ENCODE data around the gene DCTN1. TPM values are rescaled to one million over a fixed set of nuclear protein-coding genes. Genes with fewer than 3 reads are reported as not detected.

DCTN1 gene
- polyA plus RNA-seq, 1 of the 3 experiments (the other 2 are of a cell fraction) = 91.1 TPM

DNA sequence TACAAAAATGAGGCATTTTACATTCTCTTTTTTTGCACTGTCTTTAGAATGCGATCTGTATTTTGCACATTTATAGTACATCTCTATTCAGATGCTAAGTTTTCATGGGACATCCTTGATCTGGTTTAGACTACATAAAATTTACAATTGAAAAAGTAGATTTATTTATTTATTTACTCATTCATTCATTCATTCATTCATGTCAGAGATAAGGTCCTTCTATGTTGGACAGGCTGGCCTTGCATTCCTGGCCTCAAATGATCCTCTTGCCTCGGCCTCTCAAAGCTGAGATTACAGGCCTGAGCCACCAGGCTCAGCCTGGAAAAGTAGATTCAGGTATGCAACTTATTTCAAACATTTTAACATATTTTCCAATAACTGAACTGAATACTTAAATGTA lies 16.0 kb upstream of the DCTN1 start:
- no peak overlapping the region for H3K27ac ChIP-seq (ENCODE audit: low read depth in 2 of 2, low read length in 1 of 2)
- no peaks in the 10 kb centered on the region for H4K20me1 ChIP-seq (ENCODE audit: insufficient read depth)
- H3K4me1 ChIP-seq (ENCODE audit: control insufficient read depth in 1 of 2, insufficient read depth in 2 of 2, low read depth in 1 of 2, low read length in 1 of 2) = peaks cover 0 to 2% of the 10 kb centered on the region in 2 experiments; a peak in 1 of 4 replicates
- no peaks in the 10 kb centered on the region for H3K9me3 ChIP-seq
- H3K36me3 ChIP-seq (replicated peaks in 1 of 2; ENCODE audit: control insufficient read depth in 1 of 2, insufficient read depth in 2 of 2, low read length in 1 of 2) = no peaks in the 10 kb centered on the region
- no peak overlapping the region for H3K4me2 ChIP-seq
- no peak overlapping the region for H2AFZ ChIP-seq (ENCODE audit: low read depth)
- peaks cover 4% of the 10 kb centered on the region for H3K79me2 ChIP-seq (ENCODE audit: insufficient read depth)
- ChIA-PET CTCF (interaction anchor here (1.0 kb wide), 1 partner anchor 61 kb away, joined by 4 read pairs; no protein-coding TSS in a partner anchor), POLR2A (no interaction called here)
- H3K27me3 ChIP-seq (ENCODE audit: insufficient read depth) = no peaks in the 10 kb centered on the region
- TF ChIP-seq SIN3A (IDR thresholded peaks at IDR 0.05; ENCODE audit: borderline replicate concordance, low read depth, low read length) (no peak), EP300 (IDR thresholded peaks at IDR 0.05; ENCODE audit: borderline replicate concordance in 1 of 2, low read depth in 1 of 2, low read length in 1 of 2) (no peak), MEF2A (IDR thresholded peaks at IDR 0.05; ENCODE audit: borderline replicate concordance, low read depth) (no peak), NRF1 (IDR thresholded peaks at IDR 0.05; ENCODE audit: low read depth, low read length) (no peak), FOSL2 (IDR thresholded peaks at IDR 0.05; ENCODE audit: borderline replicate concordance, low read depth) (no peak), FOXM1 (IDR thresholded peaks at IDR 0.05; ENCODE audit: low read depth) (no peak), POLR2AphosphoS5 (IDR thresholded peaks at IDR 0.05; ENCODE audit: low read depth, low read length) (no peak), FOXJ3 (CRISPR knock-in tag; IDR thresholded peaks at IDR 0.05) (no peak), EZH2phosphoT487 (IDR thresholded peaks at IDR 0.05; ENCODE audit: borderline replicate concordance, low read depth) (no peak), TCF12 (IDR thresholded peaks at IDR 0.05) (no peak), GATA2 (CRISPR knock-in tag; IDR thresholded peaks at IDR 0.05) (no peak), RCOR1 (IDR thresholded peaks at IDR 0.05; ENCODE audit: low read length) (no peak), JUND (IDR thresholded peaks at IDR 0.05) (no peak), CHD2 (IDR thresholded peaks at IDR 0.05; ENCODE audit: low read length, partially characterized antibody) (no peak), ELF1 (IDR thresholded peaks at IDR 0.05) (no peak)
- TF ChIP-seq, protein P1, sequence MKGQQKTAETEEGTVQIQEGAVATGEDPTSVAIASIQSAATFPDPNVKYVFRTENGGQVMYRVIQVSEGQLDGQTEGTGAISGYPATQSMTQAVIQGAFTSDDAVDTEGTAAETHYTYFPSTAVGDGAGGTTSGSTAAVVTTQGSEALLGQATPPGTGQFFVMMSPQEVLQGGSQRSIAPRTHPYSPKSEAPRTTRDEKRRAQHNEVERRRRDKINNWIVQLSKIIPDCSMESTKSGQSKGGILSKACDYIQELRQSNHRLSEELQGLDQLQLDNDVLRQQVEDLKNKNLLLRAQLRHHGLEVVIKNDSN (IDR thresholded peaks at IDR 0.05; ENCODE audit: borderline replicate concordance, low read depth) = no peak
- TF ChIP-seq, protein P2, sequence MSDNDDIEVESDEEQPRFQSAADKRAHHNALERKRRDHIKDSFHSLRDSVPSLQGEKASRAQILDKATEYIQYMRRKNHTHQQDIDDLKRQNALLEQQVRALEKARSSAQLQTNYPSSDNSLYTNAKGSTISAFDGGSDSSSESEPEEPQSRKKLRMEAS (IDR thresholded peaks at IDR 0.05; ENCODE audit: low read depth) = no peak
- TF ChIP-seq, protein P3, sequence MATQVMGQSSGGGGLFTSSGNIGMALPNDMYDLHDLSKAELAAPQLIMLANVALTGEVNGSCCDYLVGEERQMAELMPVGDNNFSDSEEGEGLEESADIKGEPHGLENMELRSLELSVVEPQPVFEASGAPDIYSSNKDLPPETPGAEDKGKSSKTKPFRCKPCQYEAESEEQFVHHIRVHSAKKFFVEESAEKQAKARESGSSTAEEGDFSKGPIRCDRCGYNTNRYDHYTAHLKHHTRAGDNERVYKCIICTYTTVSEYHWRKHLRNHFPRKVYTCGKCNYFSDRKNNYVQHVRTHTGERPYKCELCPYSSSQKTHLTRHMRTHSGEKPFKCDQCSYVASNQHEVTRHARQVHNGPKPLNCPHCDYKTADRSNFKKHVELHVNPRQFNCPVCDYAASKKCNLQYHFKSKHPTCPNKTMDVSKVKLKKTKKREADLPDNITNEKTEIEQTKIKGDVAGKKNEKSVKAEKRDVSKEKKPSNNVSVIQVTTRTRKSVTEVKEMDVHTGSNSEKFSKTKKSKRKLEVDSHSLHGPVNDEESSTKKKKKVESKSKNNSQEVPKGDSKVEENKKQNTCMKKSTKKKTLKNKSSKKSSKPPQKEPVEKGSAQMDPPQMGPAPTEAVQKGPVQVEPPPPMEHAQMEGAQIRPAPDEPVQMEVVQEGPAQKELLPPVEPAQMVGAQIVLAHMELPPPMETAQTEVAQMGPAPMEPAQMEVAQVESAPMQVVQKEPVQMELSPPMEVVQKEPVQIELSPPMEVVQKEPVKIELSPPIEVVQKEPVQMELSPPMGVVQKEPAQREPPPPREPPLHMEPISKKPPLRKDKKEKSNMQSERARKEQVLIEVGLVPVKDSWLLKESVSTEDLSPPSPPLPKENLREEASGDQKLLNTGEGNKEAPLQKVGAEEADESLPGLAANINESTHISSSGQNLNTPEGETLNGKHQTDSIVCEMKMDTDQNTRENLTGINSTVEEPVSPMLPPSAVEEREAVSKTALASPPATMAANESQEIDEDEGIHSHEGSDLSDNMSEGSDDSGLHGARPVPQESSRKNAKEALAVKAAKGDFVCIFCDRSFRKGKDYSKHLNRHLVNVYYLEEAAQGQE (IDR thresholded peaks at IDR 0.05; ENCODE audit: low read depth, low read length) = no peak
- TF ChIP-seq, protein P4, sequence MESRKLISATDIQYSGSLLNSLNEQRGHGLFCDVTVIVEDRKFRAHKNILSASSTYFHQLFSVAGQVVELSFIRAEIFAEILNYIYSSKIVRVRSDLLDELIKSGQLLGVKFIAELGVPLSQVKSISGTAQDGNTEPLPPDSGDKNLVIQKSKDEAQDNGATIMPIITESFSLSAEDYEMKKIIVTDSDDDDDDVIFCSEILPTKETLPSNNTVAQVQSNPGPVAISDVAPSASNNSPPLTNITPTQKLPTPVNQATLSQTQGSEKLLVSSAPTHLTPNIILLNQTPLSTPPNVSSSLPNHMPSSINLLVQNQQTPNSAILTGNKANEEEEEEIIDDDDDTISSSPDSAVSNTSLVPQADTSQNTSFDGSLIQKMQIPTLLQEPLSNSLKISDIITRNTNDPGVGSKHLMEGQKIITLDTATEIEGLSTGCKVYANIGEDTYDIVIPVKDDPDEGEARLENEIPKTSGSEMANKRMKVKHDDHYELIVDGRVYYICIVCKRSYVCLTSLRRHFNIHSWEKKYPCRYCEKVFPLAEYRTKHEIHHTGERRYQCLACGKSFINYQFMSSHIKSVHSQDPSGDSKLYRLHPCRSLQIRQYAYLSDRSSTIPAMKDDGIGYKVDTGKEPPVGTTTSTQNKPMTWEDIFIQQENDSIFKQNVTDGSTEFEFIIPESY (IDR thresholded peaks at IDR 0.05; ENCODE audit: borderline replicate concordance, low read depth) = no peak
- TF ChIP-seq, protein P5, sequence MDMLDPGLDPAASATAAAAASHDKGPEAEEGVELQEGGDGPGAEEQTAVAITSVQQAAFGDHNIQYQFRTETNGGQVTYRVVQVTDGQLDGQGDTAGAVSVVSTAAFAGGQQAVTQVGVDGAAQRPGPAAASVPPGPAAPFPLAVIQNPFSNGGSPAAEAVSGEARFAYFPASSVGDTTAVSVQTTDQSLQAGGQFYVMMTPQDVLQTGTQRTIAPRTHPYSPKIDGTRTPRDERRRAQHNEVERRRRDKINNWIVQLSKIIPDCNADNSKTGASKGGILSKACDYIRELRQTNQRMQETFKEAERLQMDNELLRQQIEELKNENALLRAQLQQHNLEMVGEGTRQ (IDR thresholded peaks at IDR 0.05; ENCODE audit: borderline replicate concordance, low read depth, low read length) = no peak
- H3K4me3 ChIP-seq (ENCODE audit: low read depth in 2 of 2, low read length in 1 of 2) = no peak overlapping the region
- no peaks in the 10 kb centered on the region for H3F3A ChIP-seq (replicated peaks; ENCODE audit: insufficient read depth)
- DNase-seq = no peak
- WGBS (ENCODE audit: low lambda C conversion rate) = 84% methylated on average over 2 of the region's 2 CpGs
- no peaks in the 10 kb centered on the region for H3K9me2 ChIP-seq
- no peak overlapping the region for H3K9ac ChIP-seq
